Natural killer cell (primary cell): ENCODE data around the gene OTOS. TPM values are rescaled to one million over a fixed set of nuclear protein-coding genes. Genes with fewer than 3 reads are reported as not detected.

Experiments used
- ATAC-seq, 3 donors: fragments of 150-1000 bp in 2 of 3; fragments of 200-7000 bp in 1 of 3; cut with Tn5 transposase; 1 replicate in 1 of 3; 2 replicates in 2 of 3; pipeline ENCODE4 v1.10.0; 2021; ENCODE audit warnings: mild to moderate bottlenecking in 2 of 3, moderate library complexity in 2 of 3
- DNase-seq, 2 donors: peaks; one replicate each; pipeline versions ENCODE4 v3.0.0 to v3.0.0-alpha.2; 2013 to 2021; ENCODE audit warnings: mixed read lengths in 1 of 2
- H3K27ac ChIP-seq: one replicate; pipeline ENCODE4 v1.5.1; 2013; ENCODE audit warnings: mild to moderate bottlenecking, low read length
- H3K27me3 ChIP-seq: one replicate; pipeline ENCODE4 v1.6.1; 2013; ENCODE audit warnings: low read length; ENCODE audit not compliant: control insufficient read depth, insufficient read depth
- H3K36me3 ChIP-seq: one replicate; pipeline ENCODE4 v1.6.1; 2013; ENCODE audit warnings: low read length; ENCODE audit not compliant: control insufficient read depth, insufficient read depth
- H3K4me1 ChIP-seq: one replicate; pipeline ENCODE4 v1.6.1; 2013; ENCODE audit warnings: low read length; ENCODE audit not compliant: control insufficient read depth, insufficient read depth
- H3K4me3 ChIP-seq: one replicate; pipeline ENCODE4 v1.5.1; 2013; ENCODE audit warnings: low read length
- H3K9me3 ChIP-seq: one replicate; pipeline ENCODE4 v1.6.1; 2013; ENCODE audit warnings: low read length; ENCODE audit not compliant: control insufficient read depth, insufficient read depth
- H3K27ac Mint-ChIP-seq, 2 donors: one replicate each; pipeline ENCODE4 v1.8.0; 2022; ENCODE audit warnings: mild to moderate bottlenecking in 2 of 2, mixed read lengths in 2 of 2, moderate library complexity in 1 of 2
- H3K27me3 Mint-ChIP-seq, 2 donors: one replicate each; pipeline ENCODE4 v1.8.0; 2022; ENCODE audit warnings: low read depth in 2 of 2, mixed read lengths in 2 of 2
- H3K36me3 Mint-ChIP-seq: one replicate; pipeline ENCODE4 v1.8.0; 2022; ENCODE audit warnings: mixed read lengths
- H3K4me1 Mint-ChIP-seq, 2 donors: one replicate each; pipeline ENCODE4 v1.8.0; 2022; ENCODE audit warnings: mixed read lengths in 2 of 2
- H3K4me3 Mint-ChIP-seq: one replicate; pipeline ENCODE4 v1.8.0; 2022; ENCODE audit warnings: mild to moderate bottlenecking, moderate library complexity, mixed read lengths
- H3K9me3 Mint-ChIP-seq, 2 donors: one replicate each; pipeline ENCODE4 v1.8.0; 2022; ENCODE audit warnings: mixed read lengths in 2 of 2
- WGBS: methylation state at CpG from one replicate; pipeline ENCODE4 v1.1.7; 2013; ENCODE audit warnings: missing lambda C conversion rate; ENCODE audit not compliant: insufficient coverage; 5-methylcytosine and 5-hydroxymethylcytosine counted together
- intact Hi-C: fragments of 100-400 bp; cut with micrococcal nuclease; formaldehyde crosslinking; loops from one replicate; pipeline ENCODE4 v1.14.2; 2022
- total RNA-seq, 4 donors: library from RNA; stranded (reverse); fragments of 120-200 nt in 1 of 4; gene quantifications; one replicate each; pipeline versions ENCODE4 v1.2.3 to v1.2.4, GENCODE V29; 2013 to 2022
- TF ChIP-seq, protein P1 (sequence below): fragments of 200-600 bp; IDR thresholded peaks from one replicate; pipeline ENCODE4 v1.8.0; 2022; ENCODE audit warnings: antibody characterized with exemption

Gene OTOS
- total RNA-seq, 3 donors from 2014 or later (not counting 1 experiment from before 2014, with no cell fraction given) = not detected

DNA sequence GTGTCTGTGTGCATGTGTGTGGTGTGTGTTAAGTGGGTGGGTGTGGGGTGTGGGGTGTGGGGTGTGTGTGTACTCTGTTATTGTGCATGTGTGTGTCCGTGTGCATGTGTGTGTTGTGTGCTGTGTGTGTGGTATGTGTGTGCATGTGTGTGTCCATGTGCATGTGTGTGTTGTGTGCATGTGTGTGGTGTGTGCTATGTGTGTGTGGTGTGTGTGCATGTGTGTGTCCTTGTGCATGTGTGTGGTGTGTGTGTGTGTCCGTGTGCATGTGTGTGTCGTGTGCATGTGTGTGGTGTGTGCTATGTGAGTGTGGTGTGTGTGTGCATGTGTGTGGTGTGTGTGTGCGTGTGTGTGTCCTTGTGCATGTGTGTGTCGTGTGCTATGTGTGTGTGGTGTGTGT lies 6.9 kb upstream of the OTOS start:
- H3K27me3 Mint-ChIP-seq = peaks cover 0 to 4% of the 10 kb centered on the region in 2 donors
- Histone ChIP-seq H3K9me3 (no peaks in the 10 kb centered on the region), H3K4me1 (peaks cover 2% of the 10 kb centered on the region), H3K4me3 (no peak overlapping the region), H3K27ac (no peak overlapping the region), H3K27me3 (no peaks in the 10 kb centered on the region), H3K36me3 (no peaks in the 10 kb centered on the region)
- no peaks in the 10 kb centered on the region for H3K9me3 Mint-ChIP-seq
- H3K36me3 Mint-ChIP-seq = no peaks in the 10 kb centered on the region
- H3K4me1 Mint-ChIP-seq = peaks cover 0 to 8% of the 10 kb centered on the region in 2 donors
- H3K4me3 Mint-ChIP-seq = no peak overlapping the region
- ATAC-seq (no peak), DNase-seq (no peak)
- WGBS = 92% methylated on average over 5 of the region's 5 CpGs
- TF ChIP-seq, protein P1, sequence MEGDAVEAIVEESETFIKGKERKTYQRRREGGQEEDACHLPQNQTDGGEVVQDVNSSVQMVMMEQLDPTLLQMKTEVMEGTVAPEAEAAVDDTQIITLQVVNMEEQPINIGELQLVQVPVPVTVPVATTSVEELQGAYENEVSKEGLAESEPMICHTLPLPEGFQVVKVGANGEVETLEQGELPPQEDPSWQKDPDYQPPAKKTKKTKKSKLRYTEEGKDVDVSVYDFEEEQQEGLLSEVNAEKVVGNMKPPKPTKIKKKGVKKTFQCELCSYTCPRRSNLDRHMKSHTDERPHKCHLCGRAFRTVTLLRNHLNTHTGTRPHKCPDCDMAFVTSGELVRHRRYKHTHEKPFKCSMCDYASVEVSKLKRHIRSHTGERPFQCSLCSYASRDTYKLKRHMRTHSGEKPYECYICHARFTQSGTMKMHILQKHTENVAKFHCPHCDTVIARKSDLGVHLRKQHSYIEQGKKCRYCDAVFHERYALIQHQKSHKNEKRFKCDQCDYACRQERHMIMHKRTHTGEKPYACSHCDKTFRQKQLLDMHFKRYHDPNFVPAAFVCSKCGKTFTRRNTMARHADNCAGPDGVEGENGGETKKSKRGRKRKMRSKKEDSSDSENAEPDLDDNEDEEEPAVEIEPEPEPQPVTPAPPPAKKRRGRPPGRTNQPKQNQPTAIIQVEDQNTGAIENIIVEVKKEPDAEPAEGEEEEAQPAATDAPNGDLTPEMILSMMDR = no peak
- intact Hi-C loops = loop anchor here (5.0 kb wide), 1 partner anchor 1110 kb away; no protein-coding TSS in a partner anchor
- H3K27ac Mint-ChIP-seq = no peak overlapping the region

DNA sequence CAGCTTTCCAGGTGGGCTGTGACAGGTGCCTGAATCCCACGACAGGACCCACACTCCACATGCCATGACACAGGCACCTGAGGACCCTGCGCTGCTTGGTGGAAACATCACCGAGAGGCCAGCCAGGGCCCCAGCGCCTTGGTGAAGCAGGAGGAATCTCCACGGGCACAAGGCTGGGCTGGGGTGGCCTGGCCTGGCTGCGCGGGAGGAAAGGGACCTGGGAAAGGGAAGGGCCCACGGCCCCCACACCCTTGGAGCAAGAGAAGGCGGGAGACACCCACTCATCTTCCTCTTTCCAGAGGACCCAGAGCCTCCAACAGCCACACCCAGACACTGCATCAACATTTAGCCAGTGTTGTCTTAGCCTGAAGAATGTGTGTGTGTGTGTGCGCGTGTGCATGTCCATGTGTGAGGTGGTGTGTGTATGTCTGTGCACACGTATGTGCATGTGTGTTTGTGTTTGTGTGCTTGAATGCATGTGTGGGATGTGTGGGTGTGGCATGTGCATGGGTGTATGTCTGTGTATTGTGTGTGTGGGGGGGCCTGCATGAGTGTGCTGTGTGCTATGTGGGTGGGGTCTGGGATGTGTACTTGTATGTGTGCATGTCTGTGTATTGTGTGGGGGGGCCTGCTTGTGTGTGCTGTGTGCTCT lies 6.3 kb upstream of the OTOS start:
- no peaks in the 10 kb centered on the region for H3K36me3 ChIP-seq
- no peak for ATAC-seq
- TF ChIP-seq, protein P1 = no peak
- peaks cover 0 to 8% of the 10 kb centered on the region in 2 donors for H3K4me1 Mint-ChIP-seq
- no peaks in the 10 kb centered on the region for H3K36me3 Mint-ChIP-seq
- H3K9me3 ChIP-seq = no peaks in the 10 kb centered on the region
- intact Hi-C loops = loop anchor here (5.0 kb wide), 1 partner anchor 1109 kb away; no protein-coding TSS in a partner anchor
- H3K4me3 ChIP-seq = no peak overlapping the region
- H3K4me3 Mint-ChIP-seq = no peak overlapping the region
- no peaks in the 10 kb centered on the region for H3K27me3 ChIP-seq
- no peak for DNase-seq
- H3K27me3 Mint-ChIP-seq = peaks cover 0 to 4% of the 10 kb centered on the region in 2 donors
- peaks cover 2% of the 10 kb centered on the region for H3K4me1 ChIP-seq
- WGBS = 85% methylated on average over 10 of the region's 12 CpGs
- no peak overlapping the region for H3K27ac Mint-ChIP-seq
- H3K27ac ChIP-seq = no peak overlapping the region
- no peaks in the 10 kb centered on the region for H3K9me3 Mint-ChIP-seq

DNA sequence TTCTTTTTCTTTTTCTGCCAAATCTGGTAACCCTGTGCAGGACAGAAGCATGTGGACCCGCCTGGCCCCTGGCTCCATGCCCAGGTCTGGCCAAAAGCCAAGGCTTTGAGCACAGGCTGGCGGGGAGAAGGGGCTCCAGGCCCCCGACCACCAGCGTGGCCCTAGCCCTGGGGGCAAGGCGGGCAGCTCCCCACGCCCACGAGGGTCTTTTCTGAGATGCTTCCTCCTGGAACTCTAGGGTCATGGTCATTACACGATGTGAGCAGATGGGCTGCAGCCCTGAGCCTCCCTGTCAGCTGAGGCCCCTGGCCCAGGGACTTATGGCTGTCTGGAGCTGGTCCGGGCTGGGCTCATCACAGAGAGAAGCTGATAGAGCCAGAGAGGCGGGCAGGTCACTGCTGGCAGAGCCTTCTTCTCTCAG lies 5.7 kb upstream of the OTOS start:
- intact Hi-C loops = loop anchor here (5.0 kb wide), 1 partner anchor 1109 kb away; no protein-coding TSS in a partner anchor
- H3K27me3 Mint-ChIP-seq = no peaks in the 10 kb centered on the region
- 71% methylated on average over 10 of the region's 10 CpGs for WGBS
- Histone ChIP-seq H3K36me3 (no peaks in the 10 kb centered on the region), H3K27me3 (no peaks in the 10 kb centered on the region), H3K4me3 (no peak overlapping the region), H3K27ac (no peak overlapping the region), H3K4me1 (peaks cover 2% of the 10 kb centered on the region), H3K9me3 (no peaks in the 10 kb centered on the region)
- peaks cover 0 to 8% of the 10 kb centered on the region in 2 donors for H3K4me1 Mint-ChIP-seq
- no peaks in the 10 kb centered on the region for H3K36me3 Mint-ChIP-seq
- ATAC-seq (no peak), DNase-seq (no peak)
- no peak overlapping the region for H3K27ac Mint-ChIP-seq
- no peak overlapping the region for H3K4me3 Mint-ChIP-seq
- TF ChIP-seq, protein P1 = no peak
- H3K9me3 Mint-ChIP-seq = no peaks in the 10 kb centered on the region
